NCI-H146 treated with DMSO at 0.1 percent for 48 hours (cell line): Measurements from ENCODE around the gene STAG3.
"Not testable (repeated sequence)": the region's sequence is repeated elsewhere in the genome, so short reads cannot be mapped to it uniquely, and the experiment has no call there.

Experiments
- DNase-seq: peaks from one replicate; lab custom pipeline; 2025; ENCODE audit not compliant: unreplicated experiment; lab: John Stamatoyannopoulos, UW

The STAG3 gene, protein sequence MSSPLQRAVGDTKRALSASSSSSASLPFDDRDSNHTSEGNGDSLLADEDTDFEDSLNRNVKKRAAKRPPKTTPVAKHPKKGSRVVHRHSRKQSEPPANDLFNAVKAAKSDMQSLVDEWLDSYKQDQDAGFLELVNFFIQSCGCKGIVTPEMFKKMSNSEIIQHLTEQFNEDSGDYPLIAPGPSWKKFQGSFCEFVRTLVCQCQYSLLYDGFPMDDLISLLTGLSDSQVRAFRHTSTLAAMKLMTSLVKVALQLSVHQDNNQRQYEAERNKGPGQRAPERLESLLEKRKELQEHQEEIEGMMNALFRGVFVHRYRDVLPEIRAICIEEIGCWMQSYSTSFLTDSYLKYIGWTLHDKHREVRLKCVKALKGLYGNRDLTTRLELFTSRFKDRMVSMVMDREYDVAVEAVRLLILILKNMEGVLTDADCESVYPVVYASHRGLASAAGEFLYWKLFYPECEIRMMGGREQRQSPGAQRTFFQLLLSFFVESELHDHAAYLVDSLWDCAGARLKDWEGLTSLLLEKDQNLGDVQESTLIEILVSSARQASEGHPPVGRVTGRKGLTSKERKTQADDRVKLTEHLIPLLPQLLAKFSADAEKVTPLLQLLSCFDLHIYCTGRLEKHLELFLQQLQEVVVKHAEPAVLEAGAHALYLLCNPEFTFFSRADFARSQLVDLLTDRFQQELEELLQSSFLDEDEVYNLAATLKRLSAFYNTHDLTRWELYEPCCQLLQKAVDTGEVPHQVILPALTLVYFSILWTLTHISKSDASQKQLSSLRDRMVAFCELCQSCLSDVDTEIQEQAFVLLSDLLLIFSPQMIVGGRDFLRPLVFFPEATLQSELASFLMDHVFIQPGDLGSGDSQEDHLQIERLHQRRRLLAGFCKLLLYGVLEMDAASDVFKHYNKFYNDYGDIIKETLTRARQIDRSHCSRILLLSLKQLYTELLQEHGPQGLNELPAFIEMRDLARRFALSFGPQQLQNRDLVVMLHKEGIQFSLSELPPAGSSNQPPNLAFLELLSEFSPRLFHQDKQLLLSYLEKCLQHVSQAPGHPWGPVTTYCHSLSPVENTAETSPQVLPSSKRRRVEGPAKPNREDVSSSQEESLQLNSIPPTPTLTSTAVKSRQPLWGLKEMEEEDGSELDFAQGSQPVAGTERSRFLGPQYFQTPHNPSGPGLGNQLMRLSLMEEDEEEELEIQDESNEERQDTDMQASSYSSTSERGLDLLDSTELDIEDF

DNA sequence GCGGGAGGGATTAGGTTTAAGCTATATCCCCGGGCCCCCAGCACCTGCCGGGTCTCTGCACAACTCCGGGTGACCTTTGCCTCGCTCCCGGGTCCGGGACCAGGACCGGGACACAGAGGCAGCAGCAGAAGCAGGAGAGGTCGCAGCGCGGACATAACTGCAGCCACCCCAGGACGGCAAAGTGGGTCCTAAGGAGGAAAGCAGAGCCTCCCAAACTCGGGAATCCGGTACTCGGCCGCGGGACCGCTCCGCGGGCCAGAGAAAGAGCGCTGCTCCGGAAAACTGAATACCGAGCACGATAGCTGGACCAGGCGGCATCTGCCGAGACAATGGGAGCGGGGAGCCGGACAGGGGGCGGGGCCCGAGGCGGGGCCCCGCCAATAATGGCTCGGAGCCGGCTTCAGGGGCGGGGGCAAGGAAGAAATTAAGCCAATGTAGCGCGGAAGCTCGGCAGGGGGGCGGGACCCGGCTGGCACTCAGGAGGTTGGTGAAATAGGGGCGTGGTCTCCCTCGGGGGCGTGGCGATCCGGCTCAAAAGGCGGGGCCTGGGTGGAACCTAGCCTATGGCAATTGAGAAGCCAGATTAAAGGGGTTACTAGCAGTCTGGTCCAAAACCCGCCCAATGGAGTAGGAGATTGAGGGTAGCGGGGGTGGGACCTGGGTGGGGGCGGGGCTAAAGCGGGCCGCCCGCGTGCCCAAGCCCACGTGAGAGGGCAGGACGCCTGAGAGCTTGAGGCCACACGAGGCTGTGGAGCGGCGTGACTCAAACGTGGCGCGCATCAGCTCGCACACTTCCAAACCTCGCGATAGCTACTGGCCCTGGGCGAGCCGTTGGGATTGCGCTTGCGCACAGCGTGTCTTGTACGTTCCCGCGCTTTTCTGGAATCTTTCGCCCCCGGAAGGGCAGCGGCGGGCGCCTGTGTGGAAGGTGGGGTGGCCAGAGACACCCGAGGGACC lies at the start of gene STAG3, which contains the start of gene GPC2:
Gene STAG3, plus strand, starts transcription at position 874 of the 957 bp plus-strand sequence. CDS start 2,639 bp downstream, outside the sequence.
Gene GPC2, minus strand, starts transcription at position 337 of the 957 bp plus-strand sequence. Its CDS starts 182 bp downstream, at position 155.
- peak; percentile 91 for DNase-seq

DNA sequence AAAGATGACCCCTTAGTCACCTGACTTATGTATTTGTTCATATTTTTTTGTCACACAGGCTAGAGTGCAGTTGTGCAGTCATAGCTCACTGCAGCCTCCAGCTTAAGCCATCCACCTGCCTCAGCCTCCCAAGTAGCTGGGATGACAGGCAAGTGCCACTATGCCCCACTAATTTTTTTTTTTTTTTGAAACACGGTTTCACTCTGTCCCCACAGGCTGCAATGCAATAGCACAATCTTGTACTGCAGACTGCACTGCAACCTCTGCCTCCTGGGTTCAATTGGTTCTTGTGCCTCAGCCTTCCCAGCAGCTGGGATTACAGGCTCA lies 49.1 kb upstream of the STAG3 start:
- no peak for DNase-seq

DNA sequence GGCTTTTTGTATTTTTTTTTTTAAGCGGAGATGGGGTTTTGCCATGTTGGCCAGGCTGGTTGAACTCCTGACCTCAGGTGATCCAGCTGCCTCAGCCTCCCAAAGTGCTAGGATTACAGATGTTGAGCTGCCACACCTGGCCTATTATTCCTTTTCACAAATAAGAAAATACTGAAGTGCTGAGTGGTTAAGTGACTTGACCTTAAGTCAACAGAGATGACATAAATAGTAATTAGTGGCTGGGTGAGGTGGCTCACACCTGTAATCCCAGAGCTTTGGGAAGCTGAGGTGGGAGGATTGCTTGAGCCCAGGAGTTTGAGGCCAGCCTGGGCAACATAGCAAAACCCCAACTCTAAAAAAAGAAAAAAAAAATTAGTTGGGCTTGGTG lies 47.5 kb upstream of the STAG3 start:
- peak; percentile 81 for DNase-seq

DNA sequence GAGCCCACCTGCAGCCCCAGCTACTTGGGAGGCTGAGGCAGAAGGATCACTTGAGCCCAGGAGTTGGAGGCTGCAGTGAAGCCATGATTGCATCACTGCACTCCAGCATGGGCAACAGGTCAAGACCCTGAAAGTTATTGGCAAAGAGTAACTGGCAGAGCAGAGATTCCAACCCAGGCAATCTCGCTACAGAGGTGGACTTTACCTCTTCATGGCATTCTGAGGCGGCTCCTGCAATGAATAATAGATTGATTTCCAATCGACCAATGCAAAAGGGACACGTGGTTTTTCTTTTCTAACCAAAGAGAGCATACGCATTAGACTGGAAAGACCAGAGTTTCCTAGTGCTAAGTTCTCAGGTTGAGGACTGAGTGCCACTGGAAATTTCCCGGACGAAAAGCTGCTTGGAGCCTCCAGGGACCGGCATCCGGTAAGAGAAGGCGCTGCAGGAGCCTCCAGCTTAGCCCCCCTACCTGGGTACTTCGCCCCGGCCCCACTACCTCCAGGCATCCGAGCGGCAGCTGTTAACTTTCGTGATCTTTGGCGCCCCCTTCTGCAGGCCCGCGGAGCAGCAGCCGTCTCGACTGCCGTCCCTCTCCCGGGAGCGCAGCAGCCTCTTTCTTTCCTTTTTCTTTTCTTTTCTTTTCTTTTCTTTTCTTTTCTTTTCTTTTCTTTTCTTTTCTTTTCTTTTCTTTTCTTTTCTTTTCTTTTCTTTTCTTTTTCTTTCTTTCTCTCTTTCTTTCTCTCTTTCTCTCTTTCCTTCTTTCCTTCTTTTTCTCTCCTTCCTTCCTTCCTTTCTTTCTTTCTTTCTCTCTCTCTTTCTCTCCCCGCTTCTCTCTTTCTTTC lies 46.9 kb upstream of the STAG3 start:
- DNase-seq: peak; percentile 51

DNA sequence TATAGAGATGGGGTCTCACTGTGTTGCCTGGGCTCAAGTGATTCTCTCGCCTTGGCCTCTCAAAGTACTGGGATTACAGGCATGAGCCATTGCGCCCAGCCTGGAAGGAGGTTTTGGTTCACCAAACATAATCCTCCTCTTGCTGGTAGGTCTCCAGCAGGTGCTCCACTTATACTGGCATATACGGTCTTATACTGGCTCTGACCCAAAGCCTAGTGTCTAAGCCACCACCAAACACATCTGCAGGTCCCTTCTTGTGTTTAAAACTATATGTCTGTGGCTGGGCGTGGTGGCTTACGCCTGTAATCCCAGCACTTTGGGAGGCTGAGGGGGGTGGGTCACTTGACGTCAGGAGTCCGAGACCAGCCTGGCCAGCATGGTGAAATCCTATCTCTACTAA lies 45.6 kb upstream of the STAG3 start:
- DNase-seq: no peak

DNA sequence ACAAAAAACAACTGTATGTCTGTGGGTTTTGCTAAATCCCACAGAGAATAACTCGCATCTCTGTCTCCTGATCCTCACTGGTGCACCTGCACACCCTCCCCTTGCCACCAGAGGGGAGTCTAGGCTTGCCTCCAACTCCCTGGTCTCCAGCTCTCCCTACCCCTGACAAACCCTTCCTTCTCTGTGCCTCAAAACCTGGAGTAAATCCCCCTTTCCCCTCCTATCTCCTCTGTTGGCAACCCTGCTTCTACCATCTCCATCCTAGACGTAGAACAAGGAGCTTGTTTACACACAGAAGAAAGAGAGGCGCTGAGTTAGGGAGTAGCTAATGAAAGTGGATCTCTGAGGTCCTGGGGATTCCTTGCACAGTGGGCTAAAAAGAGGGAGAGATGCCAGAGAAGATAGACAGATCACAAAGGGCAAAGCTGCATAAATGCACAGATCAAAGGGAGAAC lies 45.0 kb upstream of the STAG3 start:
- DNase-seq: peak; percentile 30

DNA sequence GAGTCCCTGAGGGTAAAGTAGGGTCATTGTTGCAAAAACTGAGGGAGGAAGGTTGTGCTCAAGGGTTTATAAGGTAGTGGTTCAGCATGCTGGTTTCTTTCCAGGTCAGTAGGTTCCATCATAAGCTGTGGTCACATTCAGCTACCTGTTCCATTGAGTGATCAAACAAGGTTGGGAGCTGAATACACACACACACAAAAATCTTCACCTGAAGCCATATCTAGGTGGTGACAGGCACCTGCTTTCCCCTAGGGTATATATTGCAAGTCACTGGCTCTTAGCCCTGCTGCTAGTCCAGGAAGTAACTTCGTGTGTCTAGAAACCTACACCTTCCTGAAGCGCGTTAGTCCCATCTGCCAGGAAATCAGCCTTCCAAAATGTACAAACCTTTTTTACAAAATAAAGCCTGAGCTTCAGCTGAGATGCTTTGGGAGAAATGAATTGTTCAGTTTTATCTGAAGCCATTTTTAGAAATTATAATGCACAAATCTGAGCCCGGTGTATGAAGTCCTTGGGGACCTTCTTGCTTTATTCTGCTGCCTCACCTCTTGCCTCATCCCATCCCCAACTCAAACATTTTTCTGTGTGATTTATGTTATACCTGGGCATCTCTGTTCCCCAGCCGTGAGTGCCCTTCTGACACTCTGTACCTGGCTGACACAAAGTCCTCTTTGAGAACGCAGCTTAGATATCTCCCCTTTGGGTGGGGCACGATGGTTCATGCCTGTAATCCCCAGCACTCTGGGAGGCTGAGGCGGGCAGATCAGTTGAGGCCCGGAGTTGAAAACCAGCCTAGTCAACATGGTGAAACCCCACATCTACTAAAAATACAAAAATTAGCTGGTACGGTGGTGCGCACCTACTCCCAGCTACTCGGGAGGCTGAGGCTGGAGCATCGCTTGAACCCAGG lies 39.6 kb upstream of the STAG3 start:
- DNase-seq: peak; percentile 27

DNA sequence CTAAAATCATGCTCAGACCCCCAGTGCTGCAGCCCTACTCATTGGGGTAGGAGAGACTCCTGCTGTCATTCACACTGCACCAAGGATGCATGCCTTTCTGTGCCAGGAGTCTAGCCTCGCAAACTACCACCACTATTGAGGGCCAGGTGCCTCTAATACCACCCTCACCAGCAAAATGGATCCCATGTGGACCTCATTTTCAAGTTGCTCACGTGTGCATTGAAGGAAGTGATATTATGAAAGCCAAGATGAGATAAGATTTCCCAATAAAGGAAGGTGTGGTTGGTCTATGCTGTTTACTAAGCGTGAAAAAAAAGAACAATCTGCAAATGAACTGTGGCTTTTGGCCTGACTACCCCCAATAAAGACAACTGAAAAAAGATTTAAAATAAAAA lies 36.2 kb upstream of the STAG3 start:
- no peak for DNase-seq

DNA sequence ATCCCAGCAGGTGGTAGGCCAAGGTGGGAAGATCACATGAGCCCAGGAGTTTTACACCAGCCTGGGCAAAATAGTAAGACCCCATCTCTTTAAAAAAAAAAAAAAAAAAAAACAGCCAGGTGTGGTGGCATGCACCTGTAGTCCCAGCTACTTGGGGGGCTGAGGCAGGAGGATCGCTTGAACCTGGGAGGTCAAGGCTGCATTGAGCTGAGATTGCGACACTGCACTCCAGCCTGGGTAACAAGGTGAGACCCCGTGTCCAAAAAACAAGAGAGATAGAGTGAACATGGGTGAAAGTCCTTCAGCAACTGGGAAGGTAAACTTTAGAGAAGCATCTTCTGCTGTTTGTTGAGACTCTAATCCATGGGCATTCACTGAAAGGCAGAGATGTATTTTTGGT lies 35.3 kb upstream of the STAG3 start:
- no peak for DNase-seq

DNA sequence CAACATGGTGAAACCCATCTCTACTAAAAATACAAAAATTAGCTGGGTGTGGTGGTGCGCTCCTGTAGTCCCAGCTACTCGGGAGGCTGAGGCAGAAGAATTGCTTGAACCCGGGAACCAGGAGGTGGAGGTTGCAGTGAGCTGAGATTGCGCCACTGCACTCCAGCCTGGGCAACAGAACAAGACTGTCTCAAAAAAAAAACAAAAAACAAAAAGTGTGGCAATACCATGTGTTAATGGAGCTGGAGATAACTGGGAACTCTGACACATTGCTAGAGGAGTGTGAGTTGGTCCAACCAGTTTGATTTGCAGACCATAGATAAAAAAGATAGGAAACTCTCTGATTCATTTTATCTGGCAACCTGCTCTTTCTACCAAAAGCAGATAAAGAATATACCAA lies 31.4 kb upstream of the STAG3 start:
- not testable (repeated sequence) for DNase-seq

DNA sequence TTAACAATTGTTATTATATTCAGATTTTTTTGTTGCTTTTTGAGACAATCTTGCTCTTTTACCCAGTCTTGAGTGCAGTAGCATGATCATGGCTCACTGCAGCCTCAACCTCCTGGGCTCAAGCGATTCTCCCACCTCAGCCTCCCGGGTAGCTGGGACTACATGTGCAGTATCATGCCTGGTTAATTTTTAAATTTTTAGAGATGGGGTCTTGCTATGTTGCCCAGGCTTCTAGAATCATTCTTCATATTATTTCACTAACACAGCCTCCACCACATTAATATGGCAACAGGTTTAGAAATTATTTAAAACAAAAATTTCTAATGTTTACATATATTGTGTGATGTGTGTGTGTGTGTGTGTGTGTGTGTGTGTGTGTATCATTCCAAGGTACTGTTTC lies 30.4 kb upstream of the STAG3 start:
- no peak for DNase-seq

DNA sequence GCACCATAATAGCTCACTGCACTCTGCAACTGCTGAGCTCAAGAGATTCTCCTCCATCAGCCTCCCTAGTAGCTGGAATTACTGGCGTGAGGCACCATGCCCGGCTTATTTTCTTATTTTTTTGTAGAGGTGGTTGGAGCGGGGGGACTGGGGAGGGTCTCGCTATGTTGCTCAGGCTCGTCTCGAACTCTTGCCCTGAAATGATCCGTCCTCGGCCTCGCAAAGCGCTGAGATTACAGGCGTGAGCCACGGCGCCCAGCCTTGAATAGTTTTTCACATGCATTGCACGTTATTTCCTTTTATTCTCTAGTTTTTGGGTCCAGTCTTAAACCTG lies 29.5 kb upstream of the STAG3 start:
- no peak for DNase-seq

DNA sequence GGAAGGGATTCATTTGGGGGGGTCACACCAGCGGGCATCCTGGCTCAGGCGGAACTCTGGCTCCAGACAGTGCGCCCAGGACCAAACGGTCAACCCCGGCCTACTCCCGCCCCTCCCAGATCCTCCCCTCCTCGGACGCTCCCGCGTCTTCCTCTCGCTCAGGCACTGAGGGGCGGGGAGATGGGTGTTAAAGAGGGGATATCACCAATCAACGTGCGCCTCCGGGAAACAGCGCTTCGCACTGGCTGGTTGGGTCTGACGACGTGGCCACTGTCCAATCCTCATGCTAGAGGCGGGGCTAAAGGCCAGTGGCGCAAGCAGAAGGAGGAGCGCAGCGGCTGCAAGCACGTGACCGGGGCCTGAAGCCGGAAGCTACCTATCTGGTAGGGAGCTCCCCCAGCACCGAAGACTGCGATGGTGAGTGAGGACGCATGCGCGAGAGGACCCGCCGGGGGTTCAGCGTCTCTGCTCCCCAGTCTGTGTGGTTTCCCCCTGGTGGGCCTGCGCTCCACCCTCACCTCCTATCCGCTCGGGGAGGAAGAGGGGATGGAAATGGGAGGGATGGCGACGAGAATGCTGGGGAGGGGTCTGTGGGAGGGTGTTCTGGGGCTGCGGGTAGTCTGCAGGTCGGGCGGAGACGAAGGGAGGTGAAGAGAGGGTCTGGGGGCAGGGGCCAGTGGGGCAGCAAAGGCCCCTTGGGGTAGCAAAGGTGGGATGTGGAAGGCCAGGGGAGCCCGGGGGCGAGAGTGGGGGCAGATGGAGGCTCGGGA lies 29.0 kb upstream of the STAG3 start, which contains the start of gene LAMTOR4:
Gene LAMTOR4, plus strand, starts transcription at position 360 of the 770 bp plus-strand sequence. Its CDS starts 55 bp downstream, at position 415.
- peak; percentile 99 for DNase-seq

DNA sequence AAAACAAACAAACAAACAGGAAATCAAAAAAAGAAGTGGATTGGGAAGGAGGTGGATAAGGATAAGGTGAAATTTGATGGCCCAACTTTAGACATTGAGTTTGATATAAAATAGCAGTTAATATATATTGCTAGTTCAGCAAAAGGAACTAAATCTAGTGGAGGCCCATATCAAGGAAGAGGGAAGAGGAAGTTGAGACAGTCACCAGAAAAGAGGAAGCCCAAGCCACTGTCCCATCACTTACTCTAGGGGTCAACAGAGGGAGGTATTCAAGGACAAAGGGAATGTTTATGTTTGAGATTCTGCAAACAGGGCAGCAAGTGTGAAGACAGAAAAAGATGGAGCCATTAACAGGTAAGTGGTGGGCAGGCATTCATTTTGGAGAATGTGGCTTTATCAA lies 25.3 kb upstream of the STAG3 start:
- DNase-seq: no peak

DNA sequence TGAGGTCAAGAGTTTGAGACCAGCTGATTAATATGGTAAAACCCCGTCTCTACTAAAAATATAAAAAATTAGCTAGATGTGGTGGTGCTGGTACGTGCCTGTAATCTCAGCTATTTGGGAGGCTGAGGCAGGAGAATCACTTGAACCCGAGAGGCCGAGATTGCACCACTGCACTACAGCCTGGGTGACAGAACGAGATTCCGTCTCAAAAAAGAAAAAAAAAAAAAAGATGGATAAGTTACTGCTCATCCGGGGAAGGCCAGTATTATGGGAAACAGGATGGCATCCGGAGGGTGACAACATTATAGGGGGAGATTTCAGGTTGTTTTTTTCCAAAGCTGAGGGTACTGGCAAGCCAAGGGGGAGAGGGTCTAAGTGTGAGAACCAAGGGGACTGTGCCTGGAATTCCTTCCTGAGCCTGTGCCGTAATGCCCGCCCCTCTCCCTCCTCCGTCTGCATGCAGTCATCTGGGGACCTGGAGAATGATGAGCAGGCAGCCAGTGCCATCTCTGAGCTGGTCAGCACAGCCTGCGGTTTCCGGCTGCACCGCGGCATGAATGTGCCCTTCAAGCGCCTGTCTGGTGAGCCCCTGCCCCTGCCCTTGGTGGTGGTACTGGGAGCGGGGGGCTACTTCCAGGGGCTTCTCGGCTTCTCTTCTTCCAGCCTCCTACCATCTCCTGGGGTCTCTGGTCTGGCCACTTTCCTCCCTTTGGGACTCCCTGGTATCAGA lies 24.6 kb upstream of the STAG3 start:
- no peak for DNase-seq

DNA sequence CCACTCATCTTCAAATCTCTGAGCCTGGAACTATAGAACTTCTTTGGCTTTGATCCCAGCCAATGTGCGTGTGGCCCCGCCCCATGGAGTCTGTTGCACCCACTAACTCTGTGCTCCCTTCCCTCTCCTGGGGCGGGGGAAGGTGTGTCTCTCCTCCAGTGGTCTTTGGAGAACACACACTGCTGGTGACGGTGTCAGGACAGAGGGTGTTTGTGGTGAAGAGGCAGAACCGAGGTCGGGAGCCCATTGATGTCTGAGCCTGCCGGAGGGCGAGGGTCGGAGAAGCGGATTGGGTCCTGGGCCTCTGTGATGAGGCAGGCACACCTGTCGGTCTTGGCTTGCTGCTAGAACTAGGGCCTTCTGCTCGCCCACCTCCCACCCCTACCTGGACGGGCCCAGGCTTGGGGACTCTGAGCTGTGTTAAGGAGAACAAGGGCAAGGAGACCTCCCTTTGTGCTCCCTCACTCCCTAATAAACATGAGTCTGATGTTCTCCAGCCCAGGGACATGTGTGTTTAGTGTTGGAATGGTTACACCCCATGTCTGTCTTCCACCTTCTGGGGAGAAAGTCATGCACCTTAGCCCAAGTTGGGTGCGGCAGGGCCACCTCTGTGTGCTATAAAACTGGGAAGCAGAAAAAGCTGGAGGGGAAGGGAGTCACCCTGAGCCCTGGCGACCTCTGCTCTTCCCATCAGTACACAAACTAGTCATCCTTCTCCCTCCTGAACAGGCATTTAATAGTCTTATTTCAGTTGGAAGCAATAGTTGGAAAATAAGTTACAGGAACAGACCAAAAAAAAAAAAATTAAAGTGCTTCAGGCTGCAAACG lies 23.8 kb upstream of the STAG3 start:
- DNase-seq: no peak
